Fibroblast of skin of right biceps (primary cell): ENCODE data around the gene C20orf173.
"Not testable (repeated sequence)": the region's sequence is repeated elsewhere in the genome, so short reads cannot be mapped to it uniquely, and the experiment has no call there.

Source experiments
- DNase-seq: peaks from one replicate; pipeline ENCODE4 v3.0.0-alpha.2; 2013

C20orf173 gene

GRCh38 chr20:35529552-35529951 is at the start of gene C20orf173:
C20orf173 (minus strand) TSS chr20:35529652; CDS start chr20:35529373, 279 bp downstream.
- no peak for DNase-seq

GRCh38 chr20:35579196-35579595 is 49.7 kb upstream of the C20orf173 start:
- no peak for DNase-seq

- DNase-seq, result no peak
Observed at GRCh38 chr20:35578469-35578868, 49.0 kb upstream of the C20orf173 start.

GRCh38 chr20:35576816-35577215 is 47.4 kb upstream of the C20orf173 start:
- DNase-seq, result no peak

GRCh38 chr20:35575958-35576357 is 46.5 kb upstream of the C20orf173 start:
- DNase-seq, result no peak

- DNase-seq, result no peak
Observed at GRCh38 chr20:35572838-35573237, 43.4 kb upstream of the C20orf173 start.

- no peak for DNase-seq
Observed at GRCh38 chr20:35571555-35571954, 42.1 kb upstream of the C20orf173 start.

GRCh38 chr20:35568645-35569044 is 39.2 kb upstream of the C20orf173 start:
- DNase-seq, result no peak

GRCh38 chr20:35564905-35565304 is 35.5 kb upstream of the C20orf173 start:
- no peak for DNase-seq

- no peak for DNase-seq
Observed at GRCh38 chr20:35563834-35564233, 34.4 kb upstream of the C20orf173 start.

- DNase-seq, result no peak
Observed at GRCh38 chr20:35562541-35563110, 33.2 kb upstream of the C20orf173 start.

GRCh38 chr20:35561671-35562070 is 32.2 kb upstream of the C20orf173 start:
- no peak for DNase-seq

- peak; percentile 49 for DNase-seq
Observed at GRCh38 chr20:35561268-35561667, 31.8 kb upstream of the C20orf173 start.

GRCh38 chr20:35560541-35560940 is 31.1 kb upstream of the C20orf173 start:
- no peak for DNase-seq

- no peak for DNase-seq
Observed at GRCh38 chr20:35560105-35560511, 30.7 kb upstream of the C20orf173 start.

- DNase-seq, result no peak
Observed at GRCh38 chr20:35559042-35559693, 29.7 kb upstream of the C20orf173 start.

- no peak for DNase-seq
Observed at GRCh38 chr20:35558451-35558850, 29.0 kb upstream of the C20orf173 start.

GRCh38 chr20:35556871-35557270 is 27.4 kb upstream of the C20orf173 start:
- DNase-seq, result no peak

GRCh38 chr20:35555951-35556645 is 26.6 kb upstream of the C20orf173 start:
- no peak for DNase-seq

GRCh38 chr20:35555461-35555860 is 26.0 kb upstream of the C20orf173 start:
- DNase-seq, result not testable (repeated sequence)

GRCh38 chr20:35552914-35553313 is 23.5 kb upstream of the C20orf173 start:
- no peak for DNase-seq

GRCh38 chr20:35551503-35551902 is 22.1 kb upstream of the C20orf173 start:
- peak; percentile 30 for DNase-seq

- DNase-seq, result no peak
Observed at GRCh38 chr20:35547329-35547728, 17.9 kb upstream of the C20orf173 start.

- no peak for DNase-seq
Observed at GRCh38 chr20:35546127-35546526, 16.7 kb upstream of the C20orf173 start.
